ENCODE results near the gene LRRC36. TPM values are rescaled to one million over a fixed set of nuclear protein-coding genes. Genes with fewer than 3 reads are reported as not detected.

Gene LRRC36
- total and polyA plus RNA-seq, 2 of the 13 experiments (the other 11 are each of a cell fraction or from before 2014, with no cell fraction given): 0.12 to 0.15 TPM

DNA sequence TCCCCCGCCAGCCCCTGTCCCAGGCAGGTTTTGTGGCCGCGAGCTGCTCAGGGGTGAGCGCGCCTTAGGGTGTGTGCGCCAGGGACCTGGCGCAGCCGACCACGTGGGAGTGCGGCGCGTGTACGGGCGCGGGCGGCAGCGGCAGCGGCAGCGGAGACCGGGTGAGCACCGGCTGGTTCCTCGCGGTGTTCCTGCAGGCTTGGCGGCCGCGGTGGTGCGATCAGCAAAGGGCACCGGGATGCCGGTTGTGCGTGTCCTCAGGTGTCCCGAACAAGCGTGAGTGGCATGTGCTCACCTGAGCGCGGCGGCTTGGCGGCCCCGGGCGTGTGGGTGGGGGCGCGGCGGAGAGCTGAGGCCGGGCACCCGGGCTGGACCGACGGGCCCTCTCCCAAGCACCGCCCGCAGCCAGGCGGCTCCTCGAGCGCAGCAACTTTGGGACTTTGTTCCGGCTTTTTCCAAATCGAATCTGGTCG is 103.9 kb downstream of the LRRC36 start (continued):
- TF ChIP-seq ZNF567 (CRISPR knock-in tag; IDR thresholded peaks at IDR 0.05; ENCODE audit: borderline replicate concordance): peak; percentile 60; the same call in 1 of the 2 replicates
- TF ChIP-seq, protein P1, sequence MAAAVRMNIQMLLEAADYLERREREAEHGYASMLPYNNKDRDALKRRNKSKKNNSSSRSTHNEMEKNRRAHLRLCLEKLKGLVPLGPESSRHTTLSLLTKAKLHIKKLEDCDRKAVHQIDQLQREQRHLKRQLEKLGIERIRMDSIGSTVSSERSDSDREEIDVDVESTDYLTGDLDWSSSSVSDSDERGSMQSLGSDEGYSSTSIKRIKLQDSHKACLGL (CRISPR knock-in tag; IDR thresholded peaks at IDR 0.05): peak; percentile 99
- TF ChIP-seq LCORL (IDR thresholded peaks at IDR 0.05): no peak
- peak; percentile 63; the same call in 1 of the 2 replicates for TF ChIP-seq LCORL (CRISPR knock-in tag; IDR thresholded peaks at IDR 0.05)
- TF ChIP-seq ZSCAN31 (CRISPR knock-in tag; IDR thresholded peaks at IDR 0.05; ENCODE audit: low read depth): no peak
- no peak for TF ChIP-seq ZFP36L2 (CRISPR knock-in tag; IDR thresholded peaks at IDR 0.05)
- peak; percentile 86; the same call in 1 of the 2 replicates for TF ChIP-seq NFKB2 (CRISPR knock-in tag; IDR thresholded peaks at IDR 0.05; ENCODE audit: borderline replicate concordance)
- TF ChIP-seq RNF2 (conservative IDR thresholded peaks at IDR 0.05; ENCODE audit: low read depth): peak; percentile 87; the same call in 1 of the 2 replicates
- peak; percentile 42; the same call in 1 of the 2 replicates for TF ChIP-seq FLYWCH1 (CRISPR knock-in tag; IDR thresholded peaks at IDR 0.05)
- TF ChIP-seq, protein P2, sequence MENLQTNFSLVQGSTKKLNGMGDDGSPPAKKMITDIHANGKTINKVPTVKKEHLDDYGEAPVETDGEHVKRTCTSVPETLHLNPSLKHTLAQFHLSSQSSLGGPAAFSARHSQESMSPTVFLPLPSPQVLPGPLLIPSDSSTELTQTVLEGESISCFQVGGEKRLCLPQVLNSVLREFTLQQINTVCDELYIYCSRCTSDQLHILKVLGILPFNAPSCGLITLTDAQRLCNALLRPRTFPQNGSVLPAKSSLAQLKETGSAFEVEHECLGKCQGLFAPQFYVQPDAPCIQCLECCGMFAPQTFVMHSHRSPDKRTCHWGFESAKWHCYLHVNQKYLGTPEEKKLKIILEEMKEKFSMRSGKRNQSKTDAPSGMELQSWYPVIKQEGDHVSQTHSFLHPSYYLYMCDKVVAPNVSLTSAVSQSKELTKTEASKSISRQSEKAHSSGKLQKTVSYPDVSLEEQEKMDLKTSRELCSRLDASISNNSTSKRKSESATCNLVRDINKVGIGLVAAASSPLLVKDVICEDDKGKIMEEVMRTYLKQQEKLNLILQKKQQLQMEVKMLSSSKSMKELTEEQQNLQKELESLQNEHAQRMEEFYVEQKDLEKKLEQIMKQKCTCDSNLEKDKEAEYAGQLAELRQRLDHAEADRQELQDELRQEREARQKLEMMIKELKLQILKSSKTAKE (CRISPR knock-in tag; IDR thresholded peaks at IDR 0.05; ENCODE audit: borderline replicate concordance): no peak
- no peak for TF ChIP-seq ZNF773 (CRISPR knock-in tag; IDR thresholded peaks at IDR 0.05; ENCODE audit: borderline replicate concordance)
- TF ChIP-seq ZNF550 (CRISPR knock-in tag; IDR thresholded peaks at IDR 0.05; ENCODE audit: borderline replicate concordance): peak; percentile 92; the same call in 1 of the 2 replicates
- 0 out of 2 replicates have a peak, but pooled peaks have one; percentile 44 for TF ChIP-seq ZFP36L1 (CRISPR knock-in tag; IDR thresholded peaks at IDR 0.05)
- no peak for TF ChIP-seq XBP1 (CRISPR knock-in tag; IDR thresholded peaks at IDR 0.05)
- TF ChIP-seq RARG (CRISPR knock-in tag; IDR thresholded peaks at IDR 0.05; ENCODE audit: low read depth): no peak
- no peak; the same call in none of the 2 replicates for TF ChIP-seq ARNTL (CRISPR knock-in tag; IDR thresholded peaks at IDR 0.05)
- TF ChIP-seq, protein P3, sequence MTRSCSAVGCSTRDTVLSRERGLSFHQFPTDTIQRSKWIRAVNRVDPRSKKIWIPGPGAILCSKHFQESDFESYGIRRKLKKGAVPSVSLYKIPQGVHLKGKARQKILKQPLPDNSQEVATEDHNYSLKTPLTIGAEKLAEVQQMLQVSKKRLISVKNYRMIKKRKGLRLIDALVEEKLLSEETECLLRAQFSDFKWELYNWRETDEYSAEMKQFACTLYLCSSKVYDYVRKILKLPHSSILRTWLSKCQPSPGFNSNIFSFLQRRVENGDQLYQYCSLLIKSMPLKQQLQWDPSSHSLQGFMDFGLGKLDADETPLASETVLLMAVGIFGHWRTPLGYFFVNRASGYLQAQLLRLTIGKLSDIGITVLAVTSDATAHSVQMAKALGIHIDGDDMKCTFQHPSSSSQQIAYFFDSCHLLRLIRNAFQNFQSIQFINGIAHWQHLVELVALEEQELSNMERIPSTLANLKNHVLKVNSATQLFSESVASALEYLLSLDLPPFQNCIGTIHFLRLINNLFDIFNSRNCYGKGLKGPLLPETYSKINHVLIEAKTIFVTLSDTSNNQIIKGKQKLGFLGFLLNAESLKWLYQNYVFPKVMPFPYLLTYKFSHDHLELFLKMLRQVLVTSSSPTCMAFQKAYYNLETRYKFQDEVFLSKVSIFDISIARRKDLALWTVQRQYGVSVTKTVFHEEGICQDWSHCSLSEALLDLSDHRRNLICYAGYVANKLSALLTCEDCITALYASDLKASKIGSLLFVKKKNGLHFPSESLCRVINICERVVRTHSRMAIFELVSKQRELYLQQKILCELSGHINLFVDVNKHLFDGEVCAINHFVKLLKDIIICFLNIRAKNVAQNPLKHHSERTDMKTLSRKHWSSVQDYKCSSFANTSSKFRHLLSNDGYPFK (CRISPR knock-in tag; IDR thresholded peaks at IDR 0.05; ENCODE audit: borderline replicate concordance): peak; percentile 63; the same call in 1 of the 2 replicates
- peak in 1 of 2 experiments; percentile 57; a peak in 2 of 4 replicates for TF ChIP-seq KLF16 (CRISPR knock-in tag; IDR thresholded peaks at IDR 0.05)
- no peak for TF ChIP-seq CCAR2 (optimal IDR thresholded peaks at IDR 0.05; ENCODE audit: low read depth, low read length)
- peak; percentile 94; the same call in 1 of the 2 replicates for TF ChIP-seq ZNF138 (CRISPR knock-in tag; IDR thresholded peaks at IDR 0.05; ENCODE audit: low read depth)
- TF ChIP-seq SETDB1 (CRISPR knock-in tag; IDR thresholded peaks at IDR 0.05; ENCODE audit: borderline replicate concordance): no peak
- TF ChIP-seq, protein P4, sequence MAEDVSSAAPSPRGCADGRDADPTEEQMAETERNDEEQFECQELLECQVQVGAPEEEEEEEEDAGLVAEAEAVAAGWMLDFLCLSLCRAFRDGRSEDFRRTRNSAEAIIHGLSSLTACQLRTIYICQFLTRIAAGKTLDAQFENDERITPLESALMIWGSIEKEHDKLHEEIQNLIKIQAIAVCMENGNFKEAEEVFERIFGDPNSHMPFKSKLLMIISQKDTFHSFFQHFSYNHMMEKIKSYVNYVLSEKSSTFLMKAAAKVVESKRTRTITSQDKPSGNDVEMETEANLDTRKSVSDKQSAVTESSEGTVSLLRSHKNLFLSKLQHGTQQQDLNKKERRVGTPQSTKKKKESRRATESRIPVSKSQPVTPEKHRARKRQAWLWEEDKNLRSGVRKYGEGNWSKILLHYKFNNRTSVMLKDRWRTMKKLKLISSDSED (CRISPR knock-in tag; IDR thresholded peaks at IDR 0.05): peak; percentile 50; the same call in 1 of the 2 replicates
- TF ChIP-seq MZF1 (CRISPR knock-in tag; IDR thresholded peaks at IDR 0.05; ENCODE audit: borderline replicate concordance): no peak
- peak; percentile 19; the same call in 1 of the 2 replicates for TF ChIP-seq PHF21A (CRISPR knock-in tag; IDR thresholded peaks at IDR 0.05)
